ENCODE data around the gene ZBTB47. TPM values are rescaled to one million over a fixed set of nuclear protein-coding genes. Genes with fewer than 3 reads are reported as not detected.

ZBTB47 gene
- total RNA-seq, 2 donors from 2014 or later: 92.4 to 129 TPM

GRCh38 chr3:42637001-42637400, 16.5 kb upstream of the ZBTB47 start:
- no peak for DNase-seq (ENCODE audit: low spot score)
- peaks cover 92% of the 10 kb centered on the region for H3K36me3 ChIP-seq
- no peak overlapping the region for H3K27ac ChIP-seq

DNA sequence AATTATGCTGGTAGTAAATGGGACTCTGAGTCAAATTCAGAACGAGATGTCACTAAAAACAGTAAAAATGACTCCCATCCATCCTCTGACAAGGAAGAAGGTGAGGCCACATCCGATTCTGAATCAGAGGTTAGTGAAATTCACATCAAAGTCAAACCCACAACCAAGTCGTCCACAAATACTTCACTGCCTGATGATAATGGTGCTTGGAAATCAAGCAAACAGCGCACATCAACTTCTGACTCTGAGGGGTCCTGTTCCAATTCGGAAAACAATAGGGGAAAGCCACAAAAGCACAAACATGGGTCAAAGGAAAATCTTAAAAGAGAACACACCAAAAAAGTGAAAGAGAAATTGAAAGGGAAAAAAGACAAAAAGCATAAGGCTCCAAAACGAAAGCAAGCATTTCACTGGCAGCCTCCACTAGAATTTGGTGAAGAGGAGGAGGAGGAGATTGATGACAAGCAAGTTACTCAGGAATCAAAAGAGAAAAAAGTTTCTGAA, 15.1 kb upstream of the ZBTB47 start:
- no peak overlapping the region for H3K4me3 ChIP-seq
- TF ChIP-seq CTCF (IDR thresholded peaks at IDR 0.05): no peak
- DNase-seq (ENCODE audit: low spot score): no peak
- H3K27ac ChIP-seq: no peak overlapping the region
- H3K36me3 ChIP-seq: peaks cover 95% of the 10 kb centered on the region
- no peaks in the 10 kb centered on the region for H3K9me3 ChIP-seq
- H3K27me3 ChIP-seq: no peaks in the 10 kb centered on the region
- H3K4me1 ChIP-seq: peaks cover 0 to 6% of the 10 kb centered on the region in 2 donors

More at GRCh38 chr3:42637001-42637400, 16.5 kb upstream of the ZBTB47 start:
- Histone ChIP-seq H3K4me1 (peaks cover 0 to 6% of the 10 kb centered on the region in 2 donors), H3K27me3 (no peaks in the 10 kb centered on the region), H3K4me3 (no peak overlapping the region), H3K9me3 (no peaks in the 10 kb centered on the region)
- TF ChIP-seq CTCF (IDR thresholded peaks at IDR 0.05): no peak

DNA sequence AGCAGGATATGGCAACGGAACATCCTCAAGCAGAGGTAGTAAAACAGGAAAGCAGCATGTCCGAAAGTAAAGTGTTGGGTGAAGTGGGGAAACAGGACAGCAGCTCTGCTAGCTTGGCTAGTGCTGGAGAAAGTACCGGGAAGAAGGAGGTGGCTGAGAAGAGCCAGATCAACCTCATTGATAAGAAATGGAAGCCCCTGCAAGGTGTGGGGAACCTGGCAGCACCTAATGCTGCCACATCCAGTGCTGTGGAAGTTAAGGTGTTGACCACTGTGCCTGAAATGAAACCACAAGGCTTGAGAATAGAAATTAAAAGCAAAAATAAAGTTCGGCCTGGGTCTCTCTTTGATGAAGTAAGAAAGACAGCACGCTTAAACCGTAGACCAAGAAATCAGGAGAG, 14.3 kb upstream of the ZBTB47 start:
- Histone ChIP-seq H3K27me3 (no peaks in the 10 kb centered on the region), H3K27ac (no peak overlapping the region), H3K4me3 (no peak overlapping the region), H3K4me1 (peaks cover 0 to 6% of the 10 kb centered on the region in 2 donors), H3K9me3 (no peaks in the 10 kb centered on the region), H3K36me3 (peaks cover 95% of the 10 kb centered on the region)
- DNase-seq (ENCODE audit: low spot score): no peak
- TF ChIP-seq CTCF (IDR thresholded peaks at IDR 0.05): no peak

GRCh38 chr3:42640129-42640528, 13.4 kb upstream of the ZBTB47 start:
- H3K36me3 ChIP-seq: peaks cover 96% of the 10 kb centered on the region
- H3K9me3 ChIP-seq: no peaks in the 10 kb centered on the region
- TF ChIP-seq CTCF (IDR thresholded peaks at IDR 0.05): no peak
- H3K4me1 ChIP-seq: peaks cover 0 to 6% of the 10 kb centered on the region in 2 donors
- no peak overlapping the region for H3K4me3 ChIP-seq
- DNase-seq (ENCODE audit: low spot score): no peak
- H3K27ac ChIP-seq: no peak overlapping the region
- H3K27me3 ChIP-seq: no peaks in the 10 kb centered on the region

DNA sequence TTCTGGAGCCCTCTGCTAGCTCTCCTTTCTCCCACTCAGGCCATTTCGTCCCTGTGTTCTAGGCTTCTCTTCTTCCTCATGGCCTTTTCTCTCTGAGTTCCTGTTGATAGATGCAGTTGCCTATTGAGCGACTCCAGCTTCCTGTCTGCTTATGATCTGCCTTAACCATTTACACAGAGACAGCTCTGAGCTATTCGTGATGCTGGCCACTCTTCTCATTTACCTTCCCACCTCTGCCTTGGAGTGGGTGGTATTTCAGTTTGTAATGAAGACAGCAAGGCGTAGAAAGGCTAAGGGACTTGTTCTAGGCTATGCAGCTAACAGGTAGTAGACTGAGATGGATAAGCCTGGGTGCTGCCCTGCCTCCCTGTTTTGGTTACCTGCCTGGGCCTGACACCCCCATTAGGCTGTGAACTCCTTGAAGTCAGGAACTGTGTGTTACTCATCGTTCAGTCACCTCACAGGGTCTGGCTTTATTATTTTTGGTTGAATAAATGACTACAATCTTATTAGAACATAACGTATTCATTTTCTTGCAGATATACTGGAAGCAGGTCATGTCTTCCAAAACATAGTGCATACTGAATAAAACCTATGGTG, 12.6 kb upstream of the ZBTB47 start:
- DNase-seq (ENCODE audit: low spot score): no peak
- no peak for TF ChIP-seq CTCF (IDR thresholded peaks at IDR 0.05)

More for the DNA sequence above, 12.6 kb upstream of the ZBTB47 start:
- no peak overlapping the region for H3K27ac ChIP-seq
- H3K4me1 ChIP-seq: peaks cover 0 to 6% of the 10 kb centered on the region in 2 donors
- H3K36me3 ChIP-seq: peaks cover 96% of the 10 kb centered on the region
- H3K9me3 ChIP-seq: no peaks in the 10 kb centered on the region
- no peaks in the 10 kb centered on the region for H3K27me3 ChIP-seq
- no peak overlapping the region for H3K4me3 ChIP-seq
